ENCODE results near the gene C10orf90.

- TF ChIP-seq CTCF (IDR thresholded peaks at IDR 0.05), result no peak
- TF ChIP-seq POLR2A (IDR thresholded peaks at IDR 0.05), result no peak
Measured at GRCh38 chr10:126704649-126705048, 34.2 kb upstream of the C10orf90 start.

All from esophagus squamous epithelium (tissue), 4 donors.